ENCODE measurements around the gene SORCS2. TPM values are rescaled to one million over a fixed set of nuclear protein-coding genes. Genes with fewer than 3 reads are reported as not detected.

SORCS2 gene
- total RNA-seq, 2 donors from 2014 or later = 1.0 to 4.4 TPM

DNA sequence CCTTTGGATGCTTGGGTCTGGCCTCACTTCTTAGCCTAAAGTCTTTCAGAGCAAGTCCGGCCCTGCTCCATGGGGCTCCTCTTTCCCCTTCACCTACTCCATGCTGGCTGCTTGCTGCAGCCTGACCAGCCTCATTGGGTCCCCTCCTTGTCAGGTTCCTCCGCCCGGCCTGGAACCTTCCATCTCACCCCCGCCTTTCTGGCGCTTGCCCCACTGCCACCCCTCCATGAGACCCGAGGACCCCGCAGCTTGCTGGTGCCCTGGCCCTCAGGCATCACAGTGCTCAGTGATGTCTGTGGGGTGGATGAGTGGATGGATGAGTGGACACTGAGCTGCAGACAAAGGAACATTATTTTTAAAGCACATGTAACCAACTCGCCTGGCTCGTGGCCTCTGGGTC, 24.7 kb downstream of the SORCS2 start:
- Histone ChIP-seq H3K4me3 (no peak overlapping the region), H3K9me3 (no peaks in the 10 kb centered on the region), H3K27ac (no peak overlapping the region), H3K4me1 (replicated peaks) (no peaks in the 10 kb centered on the region), H3K36me3 (no peaks in the 10 kb centered on the region), H3K27me3 (replicated peaks; ENCODE audit: insufficient read depth) (peaks cover 2% of the 10 kb centered on the region)
- intact Hi-C loops (cut with DNase I) = no loop called here
- no peak for TF ChIP-seq POLR2A (IDR thresholded peaks at IDR 0.05)
- no peak for TF ChIP-seq CTCF (IDR thresholded peaks at IDR 0.05)
- no peak for TF ChIP-seq POLR2AphosphoS5 (IDR thresholded peaks at IDR 0.05)
- WGBS = 80% methylated on average over 9 of the region's 9 CpGs
- no peak for DNase-seq (ENCODE audit: low spot score)

DNA sequence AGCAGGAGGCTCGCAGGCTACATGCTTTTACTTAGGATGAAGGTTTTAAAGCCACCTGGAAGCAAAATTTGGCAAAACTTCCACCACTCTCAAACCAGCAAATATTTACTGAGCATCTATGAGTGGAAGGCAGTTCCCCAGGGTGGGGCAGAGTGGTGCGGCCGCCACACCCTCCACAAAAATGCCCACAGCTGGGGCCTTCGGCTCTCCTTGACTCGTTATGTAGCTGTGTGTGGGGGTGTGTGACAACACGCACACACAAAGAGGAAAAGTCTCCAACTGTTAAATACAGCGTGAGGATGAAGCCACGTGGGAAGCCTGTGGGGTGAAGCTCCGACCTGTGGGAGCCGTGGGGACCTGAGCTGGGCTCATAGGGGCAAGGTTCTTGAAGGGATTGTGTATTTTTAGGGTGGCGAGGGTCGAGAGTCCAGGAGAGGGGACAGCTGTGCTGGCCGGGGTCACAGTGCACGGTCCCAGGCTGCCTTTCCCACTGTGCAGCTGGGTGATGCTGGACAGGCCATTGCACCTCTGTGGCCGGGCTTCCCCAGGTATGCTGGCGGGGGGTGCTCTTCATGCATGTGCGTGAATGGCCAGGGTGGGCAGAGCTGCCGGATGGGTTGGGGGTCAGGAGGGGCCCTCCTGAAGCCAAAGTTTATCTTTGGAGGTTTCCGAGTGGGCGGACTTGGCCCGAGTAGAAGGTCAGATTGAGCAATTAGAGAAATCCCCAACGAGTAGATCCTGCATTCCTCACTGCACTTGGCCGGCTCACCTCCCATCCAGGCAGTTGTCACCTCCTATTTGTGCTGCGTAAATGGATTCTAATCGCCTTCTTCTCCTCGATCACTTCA, 25.4 kb downstream of the SORCS2 start:
- no peak for TF ChIP-seq POLR2AphosphoS5 (IDR thresholded peaks at IDR 0.05)
- no peak for TF ChIP-seq CTCF (IDR thresholded peaks at IDR 0.05)
- TF ChIP-seq POLR2A (IDR thresholded peaks at IDR 0.05) = no peak
- no peak overlapping the region for H3K4me3 ChIP-seq
- intact Hi-C loops (cut with DNase I) = no loop called here
- peaks cover 2% of the 10 kb centered on the region for H3K27me3 ChIP-seq (replicated peaks; ENCODE audit: insufficient read depth)
- no peak overlapping the region for H3K27ac ChIP-seq
- DNase-seq (ENCODE audit: low spot score) = no peak
- WGBS = 58% methylated on average over 26 of the region's 26 CpGs
- H3K9me3 ChIP-seq = no peaks in the 10 kb centered on the region
- H3K36me3 ChIP-seq = no peaks in the 10 kb centered on the region
- H3K4me1 ChIP-seq (replicated peaks) = no peaks in the 10 kb centered on the region

GRCh38 chr4:7218686-7219085, 26.3 kb downstream of the SORCS2 start:
- Histone ChIP-seq H3K27me3 (replicated peaks; ENCODE audit: insufficient read depth) (peaks cover 2% of the 10 kb centered on the region), H3K36me3 (no peaks in the 10 kb centered on the region), H3K27ac (no peak overlapping the region), H3K4me3 (no peak overlapping the region), H3K9me3 (no peaks in the 10 kb centered on the region), H3K4me1 (replicated peaks) (no peaks in the 10 kb centered on the region)
- WGBS = 71% methylated on average over 7 of the region's 7 CpGs
- TF ChIP-seq POLR2AphosphoS5 (IDR thresholded peaks at IDR 0.05) (no peak), POLR2A (IDR thresholded peaks at IDR 0.05) (no peak), CTCF (IDR thresholded peaks at IDR 0.05) (no peak)
- no peak for DNase-seq (ENCODE audit: low spot score)
- intact Hi-C loops (cut with DNase I) = no loop called here

GRCh38 chr4:7222521-7222920, 30.2 kb downstream of the SORCS2 start:
- no peak for DNase-seq (ENCODE audit: low spot score)
- no peaks in the 10 kb centered on the region for H3K4me1 ChIP-seq (replicated peaks)
- no peak overlapping the region for H3K4me3 ChIP-seq
- intact Hi-C loops (cut with DNase I) = no loop called here
- WGBS = 92% methylated on average over 9 of the region's 9 CpGs
- no peaks in the 10 kb centered on the region for H3K27me3 ChIP-seq (replicated peaks; ENCODE audit: insufficient read depth)
- H3K36me3 ChIP-seq = no peaks in the 10 kb centered on the region
- H3K9me3 ChIP-seq = no peaks in the 10 kb centered on the region
- no peak overlapping the region for H3K27ac ChIP-seq
- no peak for TF ChIP-seq POLR2AphosphoS5 (IDR thresholded peaks at IDR 0.05)
- no peak for TF ChIP-seq POLR2A (IDR thresholded peaks at IDR 0.05)
- TF ChIP-seq CTCF (IDR thresholded peaks at IDR 0.05) = no peak

DNA sequence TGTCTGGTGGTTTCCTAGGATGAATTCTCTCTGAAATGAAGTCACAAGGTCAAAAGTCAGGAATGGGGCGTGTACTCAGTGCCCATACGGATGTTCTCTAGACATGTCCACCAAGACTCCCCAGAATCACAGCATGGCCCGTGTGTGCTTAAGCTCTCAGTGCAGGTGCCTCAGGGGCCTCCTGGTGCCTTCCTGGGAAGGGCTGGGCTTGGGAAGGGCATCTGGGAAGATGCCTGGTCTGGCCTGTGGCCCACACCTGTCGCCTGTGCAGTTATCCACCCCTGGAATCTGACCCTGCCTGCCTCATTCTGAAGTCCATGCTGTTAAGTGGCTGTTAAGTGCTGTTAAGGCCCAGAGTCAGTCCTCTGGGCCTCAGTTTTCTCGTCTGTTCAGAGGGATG, 31.2 kb downstream of the SORCS2 start:
- H3K36me3 ChIP-seq = no peaks in the 10 kb centered on the region
- TF ChIP-seq POLR2A (IDR thresholded peaks at IDR 0.05) = no peak
- no peak for TF ChIP-seq POLR2AphosphoS5 (IDR thresholded peaks at IDR 0.05)
- TF ChIP-seq CTCF (IDR thresholded peaks at IDR 0.05) = no peak
- no peaks in the 10 kb centered on the region for H3K27me3 ChIP-seq (replicated peaks; ENCODE audit: insufficient read depth)
- no peaks in the 10 kb centered on the region for H3K4me1 ChIP-seq (replicated peaks)
- H3K4me3 ChIP-seq = no peak overlapping the region
- WGBS = 74% methylated on average over 5 of the region's 5 CpGs
- H3K27ac ChIP-seq = no peak overlapping the region
- DNase-seq (ENCODE audit: low spot score) = no peak
- H3K9me3 ChIP-seq = no peaks in the 10 kb centered on the region
- intact Hi-C loops (cut with DNase I) = no loop called here

Measured in prostate gland (tissue), 2 donors.